HCT116 (cell line): ENCODE results near the gene CPZ. TPM values are rescaled to one million over a fixed set of nuclear protein-coding genes. Genes with fewer than 3 reads are reported as not detected.

Source experiments
- ATAC-seq: fragments of 200-7000 bp; cut with Tn5 transposase; 2 replicates; pipeline ENCODE4 v1.9.1; 2020; ENCODE audit warnings: mild to moderate bottlenecking, moderate library complexity
- BruUV-seq: library from RNA; stranded (reverse); fragments of 400-500 nt; replicated peaks from 2 replicates; lab custom pipeline; 2021; lab: Mats Ljungman, UMichigan
- CTCF ChIA-PET: fragments of 300-600 bp; sonication (Branson Sonifier 250); formaldehyde crosslinking; loops from one replicate; lab custom pipeline; 2021; ENCODE audit warnings: antibody characterized with exemption; lab: Charles Lee
- POLR2A ChIA-PET: fragments of 300-600, 350-600 bp; sonication (Branson Sonifier 250); formaldehyde crosslinking; loops from one replicate; lab custom pipeline; 2021; ENCODE audit warnings: antibody characterized with exemption; lab: Charles Lee
- RAD21 ChIA-PET, 2 experiments: fragments of 300-600 bp; sonication (Branson Sonifier 250); formaldehyde crosslinking; loops; one replicate each; lab custom pipeline; 2023; ENCODE audit warnings: low total read pairs in 2 of 2; ENCODE audit not compliant: uncharacterized antibody in 2 of 2, unreplicated experiment in 2 of 2, low non-redundant PET in 1 of 2; lab: Charles Lee
- DNase-seq: peaks from one replicate; pipeline ENCODE4 v3.0.0-alpha.2; 2010; ENCODE audit warnings: low read depth, low spot score
- H2AFZ ChIP-seq: fragments of 200-600 bp; shearing (Covaris generic), sonication (generic); 2 replicates; pipeline ENCODE4 v1.6.1; 2017; ENCODE audit warnings: low read depth, mixed run types, mixed read lengths, antibody characterized with exemption, low read length; ENCODE audit not compliant: poor library complexity, severe bottlenecking
- H3K27ac ChIP-seq: 2 replicates; pipeline ENCODE4 v1.5.1; 2012; ENCODE audit warnings: low read depth, low read length
- H3K27me3 ChIP-seq: fragments of 200-600 bp; sonication (generic); 2 replicates; pipeline ENCODE4 v1.6.1; 2016; ENCODE audit warnings: mixed run types, low read length, mixed read lengths; ENCODE audit not compliant: insufficient read depth
- H3K36me3 ChIP-seq, 2 experiments: fragments of 200-500 bp in 1 of 2; fragments of 200-600 bp in 1 of 2; sonication (Bioruptor generic) in 1 of 2; sonication (generic) in 1 of 2; 2 replicates each; pipeline versions ENCODE4 v1.5.1 to v1.6.1; 2014 to 2016; ENCODE audit warnings: low read length in 2 of 2, inconsistent platforms in 1 of 2, mixed read lengths in 1 of 2, mixed run types in 1 of 2; ENCODE audit not compliant: insufficient read depth in 2 of 2, control insufficient read depth in 1 of 2
- H3K4me1 ChIP-seq, 2 experiments: fragments of 200-600 bp in 1 of 2; sonication (generic) in 1 of 2; 2 replicates each; pipeline versions ENCODE4 v1.5.1 to v1.6.1; 2012 to 2017; ENCODE audit warnings: low read length in 2 of 2, inconsistent platforms in 1 of 2, mild to moderate bottlenecking in 1 of 2, mixed read lengths in 1 of 2, mixed run types in 1 of 2, moderate library complexity in 1 of 2; ENCODE audit not compliant: insufficient read depth in 2 of 2, control insufficient read depth in 1 of 2
- H3K4me2 ChIP-seq: fragments of 200-600 bp; sonication (generic); 2 replicates; pipeline ENCODE4 v1.6.1; 2017; ENCODE audit warnings: mixed run types, low read length, mixed read lengths
- H3K4me3 ChIP-seq, 2 experiments: fragments of 200-600 bp in 1 of 2; sonication (generic) in 1 of 2; replicated peaks in 1 of 2; 2 replicates each; pipeline ENCODE4 v1.5.1; 2011 to 2016; ENCODE audit warnings: low read length in 2 of 2, control low read depth in 1 of 2, low read depth in 1 of 2, mild to moderate bottlenecking in 1 of 2, mixed read lengths in 1 of 2, mixed run types in 1 of 2
- H3K79me2 ChIP-seq: fragments of 200-600 bp; sonication (generic); 2 replicates; pipeline ENCODE4 v1.6.1; 2017; ENCODE audit warnings: mild to moderate bottlenecking, mixed run types, low read length, moderate library complexity, mixed read lengths; ENCODE audit not compliant: insufficient read depth
- H3K9ac ChIP-seq: fragments of 200-600 bp; sonication (generic); 2 replicates; pipeline ENCODE4 v1.6.1; 2016; ENCODE audit warnings: low read length, mixed read lengths
- H3K9me2 ChIP-seq: fragments of 200-600 bp; sonication (generic), shearing (Covaris generic); 2 replicates; pipeline ENCODE4 v1.6.1; 2017; ENCODE audit warnings: mixed run types, mild to moderate bottlenecking, moderate library complexity; ENCODE audit not compliant: insufficient read depth
- H3K9me3 ChIP-seq, 2 experiments: fragments of 200-500 bp in 1 of 2; fragments of 200-600 bp in 1 of 2; sonication (Bioruptor generic) in 1 of 2; sonication (generic) in 1 of 2; 2 replicates each; pipeline ENCODE4 v1.6.1; 2014 to 2017; ENCODE audit warnings: low read length in 2 of 2, mixed read lengths in 2 of 2, inconsistent platforms in 1 of 2, low read depth in 1 of 2, mild to moderate bottlenecking in 1 of 2, mixed run types in 1 of 2, moderate library complexity in 1 of 2; ENCODE audit not compliant: control insufficient read depth in 1 of 2, insufficient read depth in 1 of 2
- H4K20me1 ChIP-seq: fragments of 200-600 bp; sonication (generic), shearing (Covaris generic); 2 replicates; pipeline ENCODE4 v1.6.1; 2017; ENCODE audit warnings: mixed run types, mild to moderate bottlenecking, moderate library complexity; ENCODE audit not compliant: insufficient read depth
- CBX3 ChIP-seq: IDR thresholded peaks from 2 replicates; pipeline ENCODE4 v1.6.1; 2012; ENCODE audit warnings: low read depth
- CEBPB ChIP-seq: IDR thresholded peaks from 2 replicates; pipeline ENCODE4 v1.6.1; 2012; ENCODE audit warnings: low read depth
- EGR1 ChIP-seq: IDR thresholded peaks from 2 replicates; pipeline ENCODE4 v1.6.1; 2012; ENCODE audit warnings: low read depth
- ELF1 ChIP-seq: IDR thresholded peaks from 2 replicates; pipeline ENCODE4 v1.6.1; 2012; ENCODE audit warnings: low read depth, borderline replicate concordance
- FOSL1 ChIP-seq: IDR thresholded peaks from 2 replicates; pipeline ENCODE4 v1.6.1; 2012; ENCODE audit warnings: low read depth
- JUND ChIP-seq: IDR thresholded peaks from 2 replicates; pipeline ENCODE4 v1.6.1; 2012
- POLR2A ChIP-seq: IDR thresholded peaks from 2 replicates; pipeline ENCODE4 v1.7.0; 2011; ENCODE audit warnings: borderline replicate concordance; ENCODE audit not compliant: insufficient read depth, insufficient read length; ENCODE audit errors: extremely low read depth
- POLR2AphosphoS5 ChIP-seq: IDR thresholded peaks from 2 replicates; pipeline ENCODE4 v1.6.1; 2011; ENCODE audit warnings: mild to moderate bottlenecking, low read depth, low read length, moderate library complexity
- RAD21 ChIP-seq: IDR thresholded peaks from 2 replicates; pipeline ENCODE4 v1.6.1; 2012; ENCODE audit warnings: low read depth, mild to moderate bottlenecking
- SIN3A ChIP-seq: IDR thresholded peaks from 2 replicates; pipeline ENCODE4 v1.6.1; 2012; ENCODE audit warnings: low read depth
- TCF7L2 ChIP-seq: IDR thresholded peaks from 2 replicates; pipeline ENCODE4 v1.7.0; 2011; ENCODE audit warnings: borderline replicate concordance, inconsistent platforms; ENCODE audit not compliant: insufficient read depth, insufficient read length; ENCODE audit errors: extremely low read depth
- YY1 ChIP-seq: IDR thresholded peaks from 2 replicates; pipeline ENCODE4 v1.6.1; 2011; ENCODE audit warnings: low read length, low read depth, moderate library complexity, mild to moderate bottlenecking; ENCODE audit not compliant: insufficient replicate concordance; ENCODE audit errors: extremely low read depth
- ZFX ChIP-seq: fragments of 450-650 bp; IDR thresholded peaks from 2 replicates; pipeline ENCODE4 v1.6.1; 2017
- ZNF274 ChIP-seq: fragments of 200-500 bp; sonication (Bioruptor generic); IDR thresholded peaks from 2 replicates; pipeline ENCODE4 v1.6.1; 2014; ENCODE audit warnings: mild to moderate bottlenecking, low read depth, low read length, inconsistent platforms
- intact Hi-C: fragments of 100-400 bp; cut with micrococcal nuclease; formaldehyde crosslinking; loops from 2 replicates; pipeline ENCODE4 v1.10.0; 2022
- total RNA-seq: library from RNA; stranded (reverse); gene quantifications from one replicate; pipeline ENCODE4 v1.2.1, GENCODE V29; 2021; ENCODE audit not compliant: unreplicated experiment
- TF ChIP-seq, protein P1 (sequence below), 3 experiments: fragments of 200-600 bp in 1 of 3; sonication (generic) in 1 of 3; IDR thresholded peaks in 2 of 3; conservative IDR thresholded peaks in 1 of 3; 2 replicates each; pipeline ENCODE4 v1.5.1; 2012 to 2017; ENCODE audit warnings: low read depth in 2 of 3, low read length in 2 of 3, antibody characterized with exemption in 1 of 3, borderline replicate concordance in 1 of 3, control low read depth in 1 of 3, mild to moderate bottlenecking in 1 of 3, mixed read lengths in 1 of 3, mixed run types in 1 of 3, moderate library complexity in 1 of 3; ENCODE audit not compliant: insufficient read depth in 1 of 3
- TF ChIP-seq, protein P2 (sequence below): IDR thresholded peaks from 2 replicates; pipeline ENCODE4 v1.6.1; 2012; ENCODE audit warnings: low read depth
- TF ChIP-seq, protein P3 (sequence below): IDR thresholded peaks from 2 replicates; pipeline ENCODE4 v1.6.1; 2011; ENCODE audit warnings: mild to moderate bottlenecking, low read length, moderate library complexity; ENCODE audit not compliant: insufficient replicate concordance; ENCODE audit errors: extremely low read depth

CPZ gene
- total RNA-seq, 1 experiment from 2014 or later: not detected

DNA sequence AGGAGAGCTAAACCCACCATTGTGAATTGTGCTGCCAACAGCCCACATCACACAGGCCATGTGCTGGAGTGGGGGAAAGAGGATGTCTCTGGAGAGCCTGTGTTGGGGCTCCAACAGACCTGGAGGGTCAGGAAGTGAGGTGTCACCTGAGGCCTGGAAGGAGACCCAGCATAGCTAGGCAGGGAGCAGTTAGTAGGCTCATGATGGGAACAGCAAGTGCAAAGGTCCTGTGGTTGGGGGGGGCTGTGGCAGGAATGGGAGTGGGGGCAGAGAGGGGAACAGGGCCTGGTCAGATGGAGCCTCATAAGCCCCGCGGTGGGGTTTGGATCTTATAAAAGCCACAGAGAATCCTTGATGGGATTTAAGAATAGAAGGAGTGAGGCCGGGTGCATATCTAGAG, 48.3 kb upstream of the CPZ start:
- intact Hi-C loops: no loop called here

More for the DNA sequence above, 48.3 kb upstream of the CPZ start:
- ChIA-PET CTCF (no interaction called here), POLR2A (no interaction called here), RAD21 (no interaction called here)
- H3K27me3 ChIP-seq: no peaks in the 10 kb centered on the region
- H3K4me2 ChIP-seq: no peak overlapping the region
- no peaks in the 10 kb centered on the region for H3K9me3 ChIP-seq
- BruUV-seq: no TSS peak
- DNase-seq (no peak), ATAC-seq (no peak)
- H3K36me3 ChIP-seq: no peaks in the 10 kb centered on the region
- no peak overlapping the region for H2AFZ ChIP-seq
- H3K9ac ChIP-seq: no peak overlapping the region
- no peaks in the 10 kb centered on the region for H3K9me2 ChIP-seq
- TF ChIP-seq RAD21 (no peak), FOSL1 (no peak), SIN3A (no peak), ELF1 (no peak), POLR2AphosphoS5 (no peak), POLR2A (no peak), TCF7L2 (no peak), ZFX (no peak), EGR1 (no peak), CBX3 (no peak), JUND (no peak), CEBPB (no peak), ZNF274 (no peak), YY1 (no peak)
- TF ChIP-seq, protein P1, sequence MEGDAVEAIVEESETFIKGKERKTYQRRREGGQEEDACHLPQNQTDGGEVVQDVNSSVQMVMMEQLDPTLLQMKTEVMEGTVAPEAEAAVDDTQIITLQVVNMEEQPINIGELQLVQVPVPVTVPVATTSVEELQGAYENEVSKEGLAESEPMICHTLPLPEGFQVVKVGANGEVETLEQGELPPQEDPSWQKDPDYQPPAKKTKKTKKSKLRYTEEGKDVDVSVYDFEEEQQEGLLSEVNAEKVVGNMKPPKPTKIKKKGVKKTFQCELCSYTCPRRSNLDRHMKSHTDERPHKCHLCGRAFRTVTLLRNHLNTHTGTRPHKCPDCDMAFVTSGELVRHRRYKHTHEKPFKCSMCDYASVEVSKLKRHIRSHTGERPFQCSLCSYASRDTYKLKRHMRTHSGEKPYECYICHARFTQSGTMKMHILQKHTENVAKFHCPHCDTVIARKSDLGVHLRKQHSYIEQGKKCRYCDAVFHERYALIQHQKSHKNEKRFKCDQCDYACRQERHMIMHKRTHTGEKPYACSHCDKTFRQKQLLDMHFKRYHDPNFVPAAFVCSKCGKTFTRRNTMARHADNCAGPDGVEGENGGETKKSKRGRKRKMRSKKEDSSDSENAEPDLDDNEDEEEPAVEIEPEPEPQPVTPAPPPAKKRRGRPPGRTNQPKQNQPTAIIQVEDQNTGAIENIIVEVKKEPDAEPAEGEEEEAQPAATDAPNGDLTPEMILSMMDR (IDR thresholded peaks at IDR 0.05 in 2 of 3, conservative IDR thresholded peaks at IDR 0.05 in 1 of 3; ENCODE audit: borderline replicate concordance in 1 of 3, insufficient read depth in 1 of 3, low read depth in 2 of 3, low read length in 2 of 3): no peak
- TF ChIP-seq, protein P2, sequence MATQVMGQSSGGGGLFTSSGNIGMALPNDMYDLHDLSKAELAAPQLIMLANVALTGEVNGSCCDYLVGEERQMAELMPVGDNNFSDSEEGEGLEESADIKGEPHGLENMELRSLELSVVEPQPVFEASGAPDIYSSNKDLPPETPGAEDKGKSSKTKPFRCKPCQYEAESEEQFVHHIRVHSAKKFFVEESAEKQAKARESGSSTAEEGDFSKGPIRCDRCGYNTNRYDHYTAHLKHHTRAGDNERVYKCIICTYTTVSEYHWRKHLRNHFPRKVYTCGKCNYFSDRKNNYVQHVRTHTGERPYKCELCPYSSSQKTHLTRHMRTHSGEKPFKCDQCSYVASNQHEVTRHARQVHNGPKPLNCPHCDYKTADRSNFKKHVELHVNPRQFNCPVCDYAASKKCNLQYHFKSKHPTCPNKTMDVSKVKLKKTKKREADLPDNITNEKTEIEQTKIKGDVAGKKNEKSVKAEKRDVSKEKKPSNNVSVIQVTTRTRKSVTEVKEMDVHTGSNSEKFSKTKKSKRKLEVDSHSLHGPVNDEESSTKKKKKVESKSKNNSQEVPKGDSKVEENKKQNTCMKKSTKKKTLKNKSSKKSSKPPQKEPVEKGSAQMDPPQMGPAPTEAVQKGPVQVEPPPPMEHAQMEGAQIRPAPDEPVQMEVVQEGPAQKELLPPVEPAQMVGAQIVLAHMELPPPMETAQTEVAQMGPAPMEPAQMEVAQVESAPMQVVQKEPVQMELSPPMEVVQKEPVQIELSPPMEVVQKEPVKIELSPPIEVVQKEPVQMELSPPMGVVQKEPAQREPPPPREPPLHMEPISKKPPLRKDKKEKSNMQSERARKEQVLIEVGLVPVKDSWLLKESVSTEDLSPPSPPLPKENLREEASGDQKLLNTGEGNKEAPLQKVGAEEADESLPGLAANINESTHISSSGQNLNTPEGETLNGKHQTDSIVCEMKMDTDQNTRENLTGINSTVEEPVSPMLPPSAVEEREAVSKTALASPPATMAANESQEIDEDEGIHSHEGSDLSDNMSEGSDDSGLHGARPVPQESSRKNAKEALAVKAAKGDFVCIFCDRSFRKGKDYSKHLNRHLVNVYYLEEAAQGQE: no peak
- TF ChIP-seq, protein P3, sequence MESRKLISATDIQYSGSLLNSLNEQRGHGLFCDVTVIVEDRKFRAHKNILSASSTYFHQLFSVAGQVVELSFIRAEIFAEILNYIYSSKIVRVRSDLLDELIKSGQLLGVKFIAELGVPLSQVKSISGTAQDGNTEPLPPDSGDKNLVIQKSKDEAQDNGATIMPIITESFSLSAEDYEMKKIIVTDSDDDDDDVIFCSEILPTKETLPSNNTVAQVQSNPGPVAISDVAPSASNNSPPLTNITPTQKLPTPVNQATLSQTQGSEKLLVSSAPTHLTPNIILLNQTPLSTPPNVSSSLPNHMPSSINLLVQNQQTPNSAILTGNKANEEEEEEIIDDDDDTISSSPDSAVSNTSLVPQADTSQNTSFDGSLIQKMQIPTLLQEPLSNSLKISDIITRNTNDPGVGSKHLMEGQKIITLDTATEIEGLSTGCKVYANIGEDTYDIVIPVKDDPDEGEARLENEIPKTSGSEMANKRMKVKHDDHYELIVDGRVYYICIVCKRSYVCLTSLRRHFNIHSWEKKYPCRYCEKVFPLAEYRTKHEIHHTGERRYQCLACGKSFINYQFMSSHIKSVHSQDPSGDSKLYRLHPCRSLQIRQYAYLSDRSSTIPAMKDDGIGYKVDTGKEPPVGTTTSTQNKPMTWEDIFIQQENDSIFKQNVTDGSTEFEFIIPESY: no peak
- H3K27ac ChIP-seq: no peak overlapping the region
- H3K4me3 ChIP-seq: no peak overlapping the region
- peaks cover 2 to 30% of the 10 kb centered on the region in 2 experiments for H3K4me1 ChIP-seq
- H3K79me2 ChIP-seq: no peaks in the 10 kb centered on the region
- no peaks in the 10 kb centered on the region for H4K20me1 ChIP-seq
